ENCODE data around the gene MYBBP1A. TPM values are rescaled to one million over a fixed set of nuclear protein-coding genes. Genes with fewer than 3 reads are reported as not detected.

Gene MYBBP1A
- total and polyA plus RNA-seq, 2 of the 8 experiments (the other 6 are each of a cell fraction or from before 2014, with no cell fraction given), result 46.8 to 151 TPM

DNA sequence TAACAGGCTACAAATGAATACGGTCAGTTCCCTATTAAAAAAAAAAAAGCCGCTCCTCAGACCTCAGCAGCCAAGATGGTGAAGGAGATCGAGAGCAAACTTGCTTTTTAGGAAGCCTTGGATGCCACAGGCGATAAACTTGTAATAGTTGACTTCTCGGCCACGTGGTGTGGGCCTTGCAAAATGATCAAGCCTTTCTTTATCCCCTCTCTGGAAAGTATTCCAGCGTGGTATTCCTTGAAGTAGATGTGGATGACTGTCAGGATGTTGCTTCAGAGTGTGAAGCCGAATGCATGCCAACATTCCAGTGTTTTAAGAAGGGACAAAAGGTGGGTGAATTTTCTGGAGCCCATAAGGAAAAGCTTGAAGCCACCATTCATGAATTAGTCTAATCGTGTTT lies 16.9 kb upstream of the MYBBP1A start:
- Histone ChIP-seq H3K18ac (ENCODE audit: extremely low read depth, low read length) (no peak overlapping the region), H3K14ac (ENCODE audit: insufficient read length) (no peak overlapping the region), H2BK5ac (ENCODE audit: low read depth, low read length) (no peak overlapping the region), H3K9ac (replicated peaks in 1 of 4; ENCODE audit: extremely low read depth in 1 of 4, low read depth in 3 of 4, low read length in 3 of 4) (no peak overlapping the region), H3K79me1 (ENCODE audit: low read depth, low read length) (no peaks in the 10 kb centered on the region), H3K27ac (ENCODE audit: low read depth, low read length) (no peak overlapping the region), H3K23ac (ENCODE audit: insufficient read length) (no peak overlapping the region), H2AK5ac (ENCODE audit: low read depth, low read length) (no peak overlapping the region), H3K79me2 (ENCODE audit: control insufficient read depth in 1 of 2, insufficient read depth in 2 of 2, low read length in 2 of 2) (no peaks in the 10 kb centered on the region), H3K9me3 (ENCODE audit: insufficient read depth in 2 of 2, low read depth in 1 of 2, low read length in 1 of 2) (no peaks in the 10 kb centered on the region), H2AFZ (ENCODE audit: low read length) (no peak overlapping the region), H2BK12ac (ENCODE audit: low read depth, low read length) (no peak overlapping the region), H2BK20ac (ENCODE audit: low read length) (no peak overlapping the region), H3K56ac (replicated peaks; ENCODE audit: insufficient read length, low read depth, low read length) (no peak overlapping the region), H4K8ac (ENCODE audit: extremely low read depth, insufficient read depth, low read length) (no peak overlapping the region), H2BK15ac (ENCODE audit: low read length) (no peak overlapping the region), H4K91ac (replicated peaks; ENCODE audit: insufficient read length, low read length) (no peak overlapping the region), H4K20me1 (replicated peaks in 1 of 2; ENCODE audit: control insufficient read depth in 1 of 2, insufficient read depth in 2 of 2, low read length in 2 of 2) (no peaks in the 10 kb centered on the region), H4K5ac (ENCODE audit: insufficient read length, low read depth, low read length) (no peak overlapping the region), H3K4me3 (ENCODE audit: extremely low read depth in 1 of 4, insufficient read depth in 2 of 4, low read depth in 3 of 4, low read length in 4 of 4) (no peak overlapping the region), H3K4me1 (replicated peaks in 1 of 4; ENCODE audit: control insufficient read depth in 3 of 4, insufficient read depth in 4 of 4, low read length in 3 of 4) (peaks cover 9 to 21% (median 15%) of the 10 kb centered on the region in 4 experiments), H3K4ac (replicated peaks; ENCODE audit: insufficient read length, low read depth, low read length) (no peak overlapping the region), H3K23me2 (ENCODE audit: low read depth, low read length) (no peaks in the 10 kb centered on the region; the same call in 1 of the 2 replicates), H2BK120ac (replicated peaks; ENCODE audit: low read depth, low read length) (no peak overlapping the region), H3K4me2 (ENCODE audit: insufficient read depth in 1 of 2, low read depth in 2 of 2, low read length in 2 of 2) (no peak overlapping the region), H3K36me3 (ENCODE audit: control insufficient read depth in 2 of 4, insufficient read depth in 4 of 4, low read length in 3 of 4) (no peaks in the 10 kb centered on the region), H3K27me3 (replicated peaks in 1 of 4; ENCODE audit: control insufficient read depth in 3 of 4, extremely low read depth in 1 of 4, insufficient read depth in 3 of 4, low read length in 3 of 4) (no peaks in the 10 kb centered on the region)
- ChIA-PET CTCF (ENCODE audit: partially characterized antibody) (interaction anchor here (1.1 to 7.2 kb wide), 3 partner anchors 11 to 52 kb away, joined by 4 to 170 read pairs (median 10); partner anchors contain the start of gene GGT6), POLR2A (ENCODE audit: partially characterized antibody) (no interaction called here)
- WGBS, 2 experiments (ENCODE audit: extremely low coverage in 1 of 2, insufficient coverage in 1 of 2, insufficient read length in 1 of 2, insufficient replicate concordance in 2 of 2, low coverage in 1 of 2, low lambda C conversion rate in 2 of 2, missing lambda C conversion rate in 1 of 2), result 80% methylated on average over 9 of the region's 9 CpGs; no CpG with 5 or more reads in 1 of the 2 experiments
- DNase-seq (ENCODE audit: low read depth in 1 of 2, low spot score in 2 of 2), result no peak
- no peak for FAIRE-seq
- TF ChIP-seq BRCA1 (IDR thresholded peaks at IDR 0.05; ENCODE audit: low read depth, low read length) (no peak), CEBPB (IDR thresholded peaks at IDR 0.05; ENCODE audit: low read depth, low read length) (no peak), MAFK (IDR thresholded peaks at IDR 0.05; ENCODE audit: low read depth, low read length) (no peak), JUN (IDR thresholded peaks at IDR 0.05; ENCODE audit: low read depth, low read length) (no peak), BACH1 (IDR thresholded peaks at IDR 0.05; ENCODE audit: low read length) (no peak), GTF2F1 (IDR thresholded peaks at IDR 0.05; ENCODE audit: borderline replicate concordance, low read depth, low read length) (no peak), RAD21 (IDR thresholded peaks at IDR 0.05 in 1 of 2, conservative IDR thresholded peaks at IDR 0.05 in 1 of 2; ENCODE audit: low read depth in 2 of 2, low read length in 2 of 2) (no peak), SP4 (IDR thresholded peaks at IDR 0.05; ENCODE audit: low read length) (no peak), NRF1 (IDR thresholded peaks at IDR 0.05; ENCODE audit: low read depth, low read length) (no peak)
- TF ChIP-seq, protein P1, sequence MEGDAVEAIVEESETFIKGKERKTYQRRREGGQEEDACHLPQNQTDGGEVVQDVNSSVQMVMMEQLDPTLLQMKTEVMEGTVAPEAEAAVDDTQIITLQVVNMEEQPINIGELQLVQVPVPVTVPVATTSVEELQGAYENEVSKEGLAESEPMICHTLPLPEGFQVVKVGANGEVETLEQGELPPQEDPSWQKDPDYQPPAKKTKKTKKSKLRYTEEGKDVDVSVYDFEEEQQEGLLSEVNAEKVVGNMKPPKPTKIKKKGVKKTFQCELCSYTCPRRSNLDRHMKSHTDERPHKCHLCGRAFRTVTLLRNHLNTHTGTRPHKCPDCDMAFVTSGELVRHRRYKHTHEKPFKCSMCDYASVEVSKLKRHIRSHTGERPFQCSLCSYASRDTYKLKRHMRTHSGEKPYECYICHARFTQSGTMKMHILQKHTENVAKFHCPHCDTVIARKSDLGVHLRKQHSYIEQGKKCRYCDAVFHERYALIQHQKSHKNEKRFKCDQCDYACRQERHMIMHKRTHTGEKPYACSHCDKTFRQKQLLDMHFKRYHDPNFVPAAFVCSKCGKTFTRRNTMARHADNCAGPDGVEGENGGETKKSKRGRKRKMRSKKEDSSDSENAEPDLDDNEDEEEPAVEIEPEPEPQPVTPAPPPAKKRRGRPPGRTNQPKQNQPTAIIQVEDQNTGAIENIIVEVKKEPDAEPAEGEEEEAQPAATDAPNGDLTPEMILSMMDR (IDR thresholded peaks at IDR 0.05; ENCODE audit: control extremely low read depth in 1 of 3, insufficient read depth in 1 of 3, low read depth in 1 of 3, low read length in 3 of 3), result no peak
- TF ChIP-seq, protein P2, sequence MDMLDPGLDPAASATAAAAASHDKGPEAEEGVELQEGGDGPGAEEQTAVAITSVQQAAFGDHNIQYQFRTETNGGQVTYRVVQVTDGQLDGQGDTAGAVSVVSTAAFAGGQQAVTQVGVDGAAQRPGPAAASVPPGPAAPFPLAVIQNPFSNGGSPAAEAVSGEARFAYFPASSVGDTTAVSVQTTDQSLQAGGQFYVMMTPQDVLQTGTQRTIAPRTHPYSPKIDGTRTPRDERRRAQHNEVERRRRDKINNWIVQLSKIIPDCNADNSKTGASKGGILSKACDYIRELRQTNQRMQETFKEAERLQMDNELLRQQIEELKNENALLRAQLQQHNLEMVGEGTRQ (IDR thresholded peaks at IDR 0.05; ENCODE audit: low read length), result no peak
